Lower leg skin (tissue), 4 donors: ENCODE results near the gene AMOTL2. TPM values are rescaled to one million over a fixed set of nuclear protein-coding genes. Genes with fewer than 3 reads are reported as not detected.

Experiments
- DNase-seq, 2 donors: peaks; one replicate each; pipeline ENCODE4 v3.0.0-alpha.2; 2019; ENCODE audit warnings: low spot score in 2 of 2
- H3K4me3 ChIP-seq: fragments of 200-600 bp; sonication (generic); 2 replicates; pipeline ENCODE4 v1.5.1; 2017; ENCODE audit warnings: mild to moderate bottlenecking, low read depth; ENCODE audit not compliant: poor library complexity, severe bottlenecking
- CTCF ChIP-seq, 3 donors: fragments of 450-650 bp; IDR thresholded peaks; one replicate each; pipeline ENCODE4 v1.5.1; 2016; ENCODE audit warnings: antibody characterized with exemption in 3 of 3, mild to moderate bottlenecking in 3 of 3, moderate library complexity in 2 of 3
- POLR2A ChIP-seq, 2 donors: fragments of 450-650 bp; IDR thresholded peaks; one replicate each; pipeline ENCODE4 v1.6.1; 2016 to 2017; ENCODE audit warnings: antibody characterized with exemption in 2 of 2, mild to moderate bottlenecking in 1 of 2, moderate library complexity in 1 of 2
- WGBS, 2 donors: methylation state at CpG; one replicate each; pipeline ENCODE4 v1.1.5; 2018; 5-methylcytosine and 5-hydroxymethylcytosine counted together
- intact Hi-C: fragments of 100-400 bp; cut with DNase I; formaldehyde crosslinking; loops from one replicate; pipeline ENCODE4 v1.15.0; 2023; ENCODE audit warnings: low total_unique reads
- total RNA-seq, 4 donors: library from RNA; depleted of rRNA; stranded (reverse); fragments of >200 nt; gene quantifications; one replicate each; pipeline ENCODE4 v1.1.0, GENCODE V29; 2016

Gene AMOTL2
- 100 to 1,000 TPM in 3 of 4 donors, 10 to 100 TPM in 1; 97.1 to 151 (median 120) TPM for total RNA-seq

- 0 to 1% methylated on average over 16 to 56 of the region's 78 CpGs for WGBS, 2 donors
- DNase-seq = peak; percentile 82 to 97
- intact Hi-C loops = loop anchor here (10.0 kb wide), 1 partner anchor 101 kb away; no protein-coding TSS in a partner anchor
- TF ChIP-seq POLR2A (IDR thresholded peaks at IDR 0.05) (peak in 1 of 2 donors; percentile 73), CTCF (IDR thresholded peaks at IDR 0.05) (no peak)
- peak within 1 kb of the TSS; percentile 79 for H3K4me3 ChIP-seq
Measured at GRCh38 chr3:134374105-134374790, at the start of gene AMOTL2. TSS of gene AMOTL2 (minus strand) at chr3:134374447. CDS start at chr3:134371433, 3,014 bp downstream.

GRCh38 chr3:134423153-134423552, 48.9 kb upstream of the AMOTL2 start:
- WGBS, 2 donors = 49 to 50% methylated on average over 2 of the region's 2 CpGs
- TF ChIP-seq POLR2A (IDR thresholded peaks at IDR 0.05) = no peak
- no peak for TF ChIP-seq CTCF (IDR thresholded peaks at IDR 0.05)

GRCh38 chr3:134419960-134420321, 45.7 kb upstream of the AMOTL2 start:
- WGBS, 2 donors = 85 to 87% methylated on average over 5 of the region's 5 CpGs
- TF ChIP-seq CTCF (IDR thresholded peaks at IDR 0.05) (no peak), POLR2A (IDR thresholded peaks at IDR 0.05) (no peak)
- no peak for DNase-seq
- no peak overlapping the region for H3K4me3 ChIP-seq
- intact Hi-C loops = no loop called here

More at GRCh38 chr3:134423153-134423552, 48.9 kb upstream of the AMOTL2 start:
- H3K4me3 ChIP-seq = no peak overlapping the region
- DNase-seq = no peak
- intact Hi-C loops = no loop called here

GRCh38 chr3:134419214-134419959, 45.1 kb upstream of the AMOTL2 start:
- intact Hi-C loops = no loop called here
- H3K4me3 ChIP-seq = no peak overlapping the region
- 71 to 75% methylated on average over 5 of the region's 5 CpGs for WGBS, 2 donors
- no peak for DNase-seq
- no peak for TF ChIP-seq POLR2A (IDR thresholded peaks at IDR 0.05)
- TF ChIP-seq CTCF (IDR thresholded peaks at IDR 0.05) = no peak

GRCh38 chr3:134409041-134409440, 34.8 kb upstream of the AMOTL2 start:
- WGBS, 2 donors = 65 to 88% methylated on average over 1 of the region's 1 CpG

More at GRCh38 chr3:134409041-134409440, 34.8 kb upstream of the AMOTL2 start:
- intact Hi-C loops = loop anchor here (10.0 kb wide), 1 partner anchor 46 kb away; no protein-coding TSS in a partner anchor
- no peak overlapping the region for H3K4me3 ChIP-seq
- no peak for TF ChIP-seq CTCF (IDR thresholded peaks at IDR 0.05)
- TF ChIP-seq POLR2A (IDR thresholded peaks at IDR 0.05) = no peak
- DNase-seq = no peak
